Left ventricle myocardium inferior (tissue), 1 donor: Measurements from ENCODE around the gene CKS1B. TPM values are rescaled to one million over a fixed set of nuclear protein-coding genes. Genes with fewer than 3 reads are reported as not detected.

ENCODE experiments used
- DNase-seq: peaks from one replicate; pipeline ENCODE4 v3.0.0-alpha.2; 2020
- H3K27ac ChIP-seq: fragments of 200-600 bp; replicated peaks from 2 replicates; pipeline ENCODE4 v1.8.0; 2021
- H3K27me3 ChIP-seq: fragments of 200-600 bp; 2 replicates; pipeline ENCODE4 v1.8.0; 2021; ENCODE audit warnings: low read depth
- H3K36me3 ChIP-seq: fragments of 200-600 bp; 2 replicates; pipeline ENCODE4 v1.8.0; 2021
- H3K4me1 ChIP-seq: fragments of 200-600 bp; 2 replicates; pipeline ENCODE4 v1.8.0; 2021
- H3K4me3 ChIP-seq: fragments of 200-600 bp; 2 replicates; pipeline ENCODE4 v1.8.0; 2021; ENCODE audit warnings: mild to moderate bottlenecking, moderate library complexity
- H3K9me3 ChIP-seq: fragments of 200-600 bp; replicated peaks from 2 replicates; pipeline ENCODE4 v1.8.0; 2021
- intact Hi-C: fragments of 100-400 bp; cut with micrococcal nuclease; formaldehyde crosslinking; loops from one replicate; pipeline ENCODE4 v1.11.0; 2022
- total RNA-seq: library from RNA; stranded (reverse); fragmentation: NEBNext Ultra II Directional; extraction: Animal tissue kit (Norgen Biotek cat#: 25700); gene quantifications from one replicate; pipeline ENCODE4 v1.2.1, GENCODE V29; 2021
- TF ChIP-seq, protein P1 (sequence below): fragments of 200-600 bp; IDR thresholded peaks from 2 replicates; pipeline ENCODE4 v1.8.0; 2021; ENCODE audit warnings: antibody characterized with exemption, mild to moderate bottlenecking, borderline replicate concordance
- donor health status: DM: no; HTN: yes; CAD: no; lungs with severe emphysema.

CKS1B gene
- total RNA-seq, 1 donor from 2014 or later, result 17.8 TPM

- peaks cover 48% of the 10 kb centered on the region for H3K4me1 ChIP-seq
- intact Hi-C loops, result no loop called here
- H3K27me3 ChIP-seq, result no peaks in the 10 kb centered on the region
- TF ChIP-seq, protein P1, sequence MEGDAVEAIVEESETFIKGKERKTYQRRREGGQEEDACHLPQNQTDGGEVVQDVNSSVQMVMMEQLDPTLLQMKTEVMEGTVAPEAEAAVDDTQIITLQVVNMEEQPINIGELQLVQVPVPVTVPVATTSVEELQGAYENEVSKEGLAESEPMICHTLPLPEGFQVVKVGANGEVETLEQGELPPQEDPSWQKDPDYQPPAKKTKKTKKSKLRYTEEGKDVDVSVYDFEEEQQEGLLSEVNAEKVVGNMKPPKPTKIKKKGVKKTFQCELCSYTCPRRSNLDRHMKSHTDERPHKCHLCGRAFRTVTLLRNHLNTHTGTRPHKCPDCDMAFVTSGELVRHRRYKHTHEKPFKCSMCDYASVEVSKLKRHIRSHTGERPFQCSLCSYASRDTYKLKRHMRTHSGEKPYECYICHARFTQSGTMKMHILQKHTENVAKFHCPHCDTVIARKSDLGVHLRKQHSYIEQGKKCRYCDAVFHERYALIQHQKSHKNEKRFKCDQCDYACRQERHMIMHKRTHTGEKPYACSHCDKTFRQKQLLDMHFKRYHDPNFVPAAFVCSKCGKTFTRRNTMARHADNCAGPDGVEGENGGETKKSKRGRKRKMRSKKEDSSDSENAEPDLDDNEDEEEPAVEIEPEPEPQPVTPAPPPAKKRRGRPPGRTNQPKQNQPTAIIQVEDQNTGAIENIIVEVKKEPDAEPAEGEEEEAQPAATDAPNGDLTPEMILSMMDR, result peak; percentile 84
- peak overlapping the region; percentile 95 for H3K4me3 ChIP-seq
- DNase-seq, result peak; percentile 72
- H3K36me3 ChIP-seq, result no peaks in the 10 kb centered on the region
- peak overlapping the region; percentile 95 for H3K27ac ChIP-seq
- H3K9me3 ChIP-seq, result no peaks in the 10 kb centered on the region
These were observed 24.5 kb downstream of the CKS1B start for GRCh38 chr1:154998818-154999570.

DNA sequence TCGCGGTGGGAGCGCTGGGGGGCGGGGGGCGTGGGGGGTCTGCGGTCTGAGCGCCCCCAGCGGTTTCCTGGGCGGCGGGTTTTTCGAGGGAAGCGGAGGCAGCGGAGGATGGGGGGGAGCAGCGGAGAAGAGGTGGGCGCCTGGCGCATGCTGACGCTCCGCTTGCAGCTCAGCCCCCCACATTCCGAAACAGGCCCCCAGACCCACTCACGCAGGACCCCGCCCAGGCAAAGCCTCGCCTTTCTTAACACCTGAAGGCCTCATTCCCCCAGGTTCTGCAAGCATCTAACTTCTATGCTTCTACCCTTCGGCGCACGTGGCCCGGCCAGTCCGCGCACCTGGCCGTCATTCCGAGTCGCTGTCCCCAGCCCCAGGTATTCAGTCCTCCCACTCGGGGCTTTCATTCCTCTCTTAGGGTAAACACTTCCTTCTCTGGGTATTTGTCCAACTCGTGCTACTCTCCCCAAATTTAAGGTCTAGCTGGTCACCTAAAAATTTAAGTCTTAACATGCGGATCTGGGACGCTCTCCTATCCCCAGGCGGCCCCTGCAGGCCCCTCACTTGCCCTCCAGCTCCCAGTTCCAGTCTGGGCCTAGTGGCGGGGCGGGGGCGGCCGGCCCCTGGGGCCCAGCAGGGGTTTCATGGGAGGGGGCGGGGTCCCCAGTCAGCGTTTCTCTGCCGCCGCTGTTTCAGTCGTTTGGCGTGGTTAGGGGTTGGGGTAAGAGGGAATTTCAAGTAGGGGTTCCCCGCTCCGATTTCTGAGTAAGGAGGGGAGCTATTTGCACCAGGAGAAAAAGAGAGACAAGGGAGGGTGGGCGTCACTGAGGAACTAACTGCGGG, 25.3 kb downstream of the CKS1B start:
- Histone ChIP-seq H3K27me3 (no peaks in the 10 kb centered on the region), H3K27ac (peak overlapping the region; percentile 95), H3K9me3 (no peaks in the 10 kb centered on the region), H3K36me3 (no peaks in the 10 kb centered on the region), H3K4me3 (peak overlapping the region; percentile 95), H3K4me1 (peaks cover 56% of the 10 kb centered on the region)
- TF ChIP-seq, protein P1, result no peak
- intact Hi-C loops, result no loop called here
- DNase-seq, result no peak

DNA sequence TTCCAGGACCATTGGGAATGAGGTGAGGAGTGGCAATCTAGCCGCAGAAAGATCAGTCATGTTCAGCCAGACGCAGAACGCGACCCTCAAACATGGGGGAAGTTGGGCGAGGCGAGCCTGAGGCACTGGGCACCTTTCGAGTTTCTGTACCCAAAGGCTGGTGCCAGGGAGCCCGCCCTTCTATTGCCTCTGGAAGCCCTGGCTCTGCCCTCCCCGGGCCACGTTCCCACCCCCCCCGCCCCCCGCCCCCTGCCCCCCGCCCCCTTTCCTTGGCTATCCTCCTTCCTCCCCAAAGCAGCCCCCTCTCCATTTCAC, 25.9 kb downstream of the CKS1B start:
- DNase-seq, result no peak
- peak overlapping the region; percentile 95 for H3K27ac ChIP-seq
- H3K4me3 ChIP-seq, result peak overlapping the region; percentile 95
- H3K27me3 ChIP-seq, result no peaks in the 10 kb centered on the region
- H3K36me3 ChIP-seq, result no peaks in the 10 kb centered on the region
- H3K4me1 ChIP-seq, result peaks cover 61% of the 10 kb centered on the region
- no peaks in the 10 kb centered on the region for H3K9me3 ChIP-seq
- TF ChIP-seq, protein P1, result no peak
- intact Hi-C loops, result no loop called here

DNA sequence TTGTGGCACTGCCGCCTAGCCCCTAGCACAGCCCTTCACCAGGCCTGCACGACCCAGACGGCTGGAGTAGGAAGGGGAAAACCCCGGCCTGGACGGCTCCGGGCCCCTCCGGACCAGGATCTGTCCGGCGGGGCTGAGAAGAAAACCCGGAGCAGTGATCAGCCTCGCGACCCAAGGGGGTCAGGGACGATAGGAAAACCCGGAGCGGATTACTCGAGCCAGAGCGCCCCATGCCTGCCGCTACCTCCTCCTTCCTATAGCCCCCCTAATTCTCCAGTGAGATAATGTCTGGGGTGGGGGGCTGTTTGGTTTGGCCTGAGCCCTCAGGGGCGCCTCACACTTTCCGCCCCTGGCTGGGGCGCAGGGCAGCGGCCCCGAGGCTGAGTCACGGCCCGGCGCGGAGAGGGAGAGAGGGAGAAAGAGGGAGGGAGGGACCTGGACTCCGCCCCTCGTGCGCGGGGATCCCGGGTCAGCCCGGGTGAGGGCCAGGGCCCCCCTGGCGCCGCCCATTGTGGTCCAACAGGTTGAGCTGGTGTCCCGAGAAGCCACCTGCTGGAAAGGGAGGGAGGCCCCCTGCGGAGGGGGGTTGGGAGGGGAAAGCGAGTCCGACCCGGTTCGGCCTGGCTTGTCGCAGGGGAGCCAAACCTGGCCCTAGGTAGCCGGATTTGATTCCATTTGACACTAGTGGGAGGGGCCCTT, 26.4 kb downstream of the CKS1B start:
- no peaks in the 10 kb centered on the region for H3K9me3 ChIP-seq
- peak; percentile 89 for DNase-seq
- H3K4me3 ChIP-seq, result peak overlapping the region; percentile 95
- H3K27me3 ChIP-seq, result no peaks in the 10 kb centered on the region
- intact Hi-C loops, result no loop called here
- peak overlapping the region; percentile 95 for H3K27ac ChIP-seq
- peaks cover 63% of the 10 kb centered on the region for H3K4me1 ChIP-seq
- TF ChIP-seq, protein P1, result no peak
- H3K36me3 ChIP-seq, result no peaks in the 10 kb centered on the region

GRCh38 chr1:155001425-155001674, 26.9 kb downstream of the CKS1B start:
- Histone ChIP-seq H3K27ac (peak overlapping the region; percentile 95), H3K9me3 (no peaks in the 10 kb centered on the region), H3K4me1 (peaks cover 67% of the 10 kb centered on the region), H3K27me3 (no peaks in the 10 kb centered on the region), H3K36me3 (no peaks in the 10 kb centered on the region), H3K4me3 (peak overlapping the region; percentile 95)
- TF ChIP-seq, protein P1, result no peak
- no peak for DNase-seq
- intact Hi-C loops, result no loop called here
